ENCODE results near the gene NAT16. TPM values are rescaled to one million over a fixed set of nuclear protein-coding genes. Genes with fewer than 3 reads are reported as not detected.
"Not testable (repeated sequence)": the region's sequence is repeated elsewhere in the genome, so short reads cannot be mapped to it uniquely, and the experiment has no call there.

Gene NAT16
- total and polyA plus RNA-seq, 10 of the 15 experiments (the other 5 are each of a cell fraction or from before 2014, with no cell fraction given) = not detected

DNA sequence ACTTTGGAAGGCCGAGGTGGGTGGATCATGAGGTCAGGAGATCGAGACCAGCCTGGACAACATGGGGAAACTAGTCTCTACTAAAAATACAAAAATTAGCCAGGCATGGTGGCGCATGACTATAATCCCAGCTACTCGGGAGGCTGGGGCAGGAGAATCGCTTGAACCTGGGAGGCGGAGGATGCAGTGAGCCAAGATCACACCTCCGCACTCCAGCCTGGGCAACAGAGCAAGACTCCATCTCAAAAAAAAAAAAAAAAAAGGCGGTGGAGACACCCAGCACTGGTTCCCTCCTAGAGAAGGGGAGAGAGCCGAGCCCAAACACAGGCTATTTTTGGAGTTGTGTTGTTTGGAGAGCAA lies 58.5 kb downstream of the NAT16 start:
- H3K9me3 ChIP-seq (replicated peaks; ENCODE audit: control insufficient read depth, insufficient read depth, low read length); H3K79me2 ChIP-seq (ENCODE audit: control insufficient read depth, insufficient read depth, low read length); H3K27me3 ChIP-seq (replicated peaks in 1 of 2; ENCODE audit: control insufficient read depth in 2 of 2, insufficient read depth in 2 of 2, low read length in 1 of 2); in situ Hi-C loops (cut with MboI); DNase-seq (ENCODE audit: low read depth, low spot score); H4K20me1 ChIP-seq (ENCODE audit: control insufficient read depth, insufficient read depth); H3K36me3 ChIP-seq (ENCODE audit: control insufficient read depth in 2 of 2, insufficient read depth in 2 of 2, low read length in 1 of 2); ATAC-seq; FAIRE-seq: not testable (repeated sequence)
- TF ChIP-seq, protein P1, sequence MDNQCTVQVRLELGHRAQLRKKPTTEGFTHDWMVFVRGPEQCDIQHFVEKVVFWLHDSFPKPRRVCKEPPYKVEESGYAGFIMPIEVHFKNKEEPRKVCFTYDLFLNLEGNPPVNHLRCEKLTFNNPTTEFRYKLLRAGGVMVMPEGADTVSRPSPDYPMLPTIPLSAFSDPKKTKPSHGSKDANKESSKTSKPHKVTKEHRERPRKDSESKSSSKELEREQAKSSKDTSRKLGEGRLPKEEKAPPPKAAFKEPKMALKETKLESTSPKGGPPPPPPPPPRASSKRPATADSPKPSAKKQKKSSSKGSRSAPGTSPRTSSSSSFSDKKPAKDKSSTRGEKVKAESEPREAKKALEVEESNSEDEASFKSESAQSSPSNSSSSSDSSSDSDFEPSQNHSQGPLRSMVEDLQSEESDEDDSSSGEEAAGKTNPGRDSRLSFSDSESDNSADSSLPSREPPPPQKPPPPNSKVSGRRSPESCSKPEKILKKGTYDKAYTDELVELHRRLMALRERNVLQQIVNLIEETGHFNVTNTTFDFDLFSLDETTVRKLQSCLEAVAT (IDR thresholded peaks at IDR 0.05) = 0 out of 2 replicates have a peak, but pooled peaks have one; percentile 15
- RAD21 ChIA-PET (ENCODE audit: unreplicated experiment) = interaction anchor here (1.9 kb wide), 1 partner anchor 37 kb away, joined by 4 read pairs; the partner anchor contains the start of gene TRIM56
- intact Hi-C loops (cut with micrococcal nuclease; ENCODE audit: unreplicated experiment) = loop anchor here (5.0 kb wide), 1 partner anchor 34 kb away; the partner anchor contains the start of gene TRIM56
- peak overlapping the region; percentile 98 for H3K4me2 ChIP-seq (ENCODE audit: control insufficient read depth, insufficient read depth)
- POLR2A ChIA-PET = interaction anchor here (1.8 to 3.4 kb wide), 2 partner anchors 10 to 13 kb away, joined by 7 to 24 read pairs; no protein-coding TSS in a partner anchor
- peaks cover 19% of the 10 kb centered on the region for H3K4me1 ChIP-seq (ENCODE audit: control insufficient read depth, insufficient read depth, low read length)
- SMC1A ChIA-PET (ENCODE audit: uncharacterized antibody, unreplicated experiment) = interaction anchor here (0.9 to 2.6 kb wide), 5 partner anchors 13 to 44 kb away, joined by 3 to 13 read pairs (median 8); no protein-coding TSS in a partner anchor
- CTCF ChIA-PET = interaction anchor here (2.8 to 3.4 kb wide), 2 partner anchors 12 to 23 kb away, joined by 12 to 15 read pairs; no protein-coding TSS in a partner anchor
- H3K27ac ChIP-seq (ENCODE audit: control insufficient read depth, insufficient read depth) = peak overlapping the region; percentile 87; the same call in 1 of the 2 replicates
- TSS peak; percentile 66 for BruUV-seq (replicated peaks)
- peak overlapping the region; percentile 77 for H3K9ac ChIP-seq (ENCODE audit: control insufficient read depth, insufficient read depth, low read length)
- peak overlapping the region; percentile 99 for H2AFZ ChIP-seq (ENCODE audit: control insufficient read depth, low read depth, low read length)
- H3K4me3 ChIP-seq = peak overlapping the region; percentile 63; the same call in 1 of the 2 replicates
- 71% methylated on average over 9 of the region's 9 CpGs for WGBS (ENCODE audit: insufficient coverage, insufficient replicate concordance, low lambda C conversion rate, missing lambda C conversion rate)

Small RNAs within 50 kb of the gene (microRNA-seq; reads per million reads assigned to microRNA genes)
- gene MIR4653 = not detected

Small RNAs within 50 kb of the gene (small RNA-seq; reads per million reads assigned to genes)
- 0.27 reads per million for gene MIR4653

Other genes with a start within 250 kb of the NAT16 start
Only the 7 nearest of the 14 such genes appear.
- 0.23 and 0.33 TPM in 2 replicates for gene SERPINE1, start 53.2 kb downstream of the NAT16 start, total RNA-seq (2014; rRNA removed)
- gene SERPINE1, start 53.2 kb downstream of the NAT16 start, total RNA-seq (2014; rRNA removed; fragmentation: Illumina TruSeq; extraction: Trizol) = 0.14 and 0.27 TPM in 2 replicates
- gene SERPINE1, start 53.2 kb downstream of the NAT16 start, total RNA-seq (2021) = 0.46 and 0.66 TPM in 2 replicates
- 1.5 and 2.4 TPM in 2 replicates for gene SERPINE1, start 53.2 kb downstream of the NAT16 start, polyA plus RNA-seq (2011; rRNA removed)
- 0.25 and 0.41 TPM in 2 replicates for gene SERPINE1, start 53.2 kb downstream of the NAT16 start, polyA plus RNA-seq (2014; fragmentation: Illumina TruSeq; extraction: Trizol)
- gene SERPINE1, start 53.2 kb downstream of the NAT16 start, polyA plus RNA-seq (2014; fragmentation: Nextera tagmentation; extraction: Ambion mirVana) = under 1 TPM; 0.20 to 0.39 TPM
- gene SERPINE1, start 53.2 kb downstream of the NAT16 start, polyA plus RNA-seq (2014; rRNA removed) = 0.52 and 0.58 TPM in 2 replicates
- under 1 TPM; 0.75 to 0.83 TPM for gene SERPINE1, start 53.2 kb downstream of the NAT16 start, polyA plus RNA-seq (2016; fragmentation: Nextera tagmentation; extraction: Ambion mirVana)
- 89.4 and 103 TPM in 2 replicates for gene AP1S1, start 25.8 kb downstream of the NAT16 start, total RNA-seq (2014; rRNA removed)
- 48.6 and 48.9 TPM in 2 replicates for gene AP1S1, start 25.8 kb downstream of the NAT16 start, total RNA-seq (2014; rRNA removed; fragmentation: Illumina TruSeq; extraction: Trizol)
- 58.5 and 63.5 TPM in 2 replicates for gene AP1S1, start 25.8 kb downstream of the NAT16 start, total RNA-seq (2021)
- 103 and 121 TPM in 2 replicates for gene AP1S1, start 25.8 kb downstream of the NAT16 start, polyA plus RNA-seq (2011; rRNA removed)
- gene AP1S1, start 25.8 kb downstream of the NAT16 start, polyA plus RNA-seq (2014; fragmentation: Illumina TruSeq; extraction: Trizol) = 59.2 and 61.3 TPM in 2 replicates
- gene AP1S1, start 25.8 kb downstream of the NAT16 start, polyA plus RNA-seq (2014; fragmentation: Nextera tagmentation; extraction: Ambion mirVana) = 1 to 10 TPM; 2.5 to 7.9 TPM
- 101 and 115 TPM in 2 replicates for gene AP1S1, start 25.8 kb downstream of the NAT16 start, polyA plus RNA-seq (2014; rRNA removed)
- gene AP1S1, start 25.8 kb downstream of the NAT16 start, polyA plus RNA-seq (2016; fragmentation: Nextera tagmentation; extraction: Ambion mirVana) = 10 to 100 TPM; 26.3 to 30.7 TPM
- gene VGF, start 14.7 kb downstream of the NAT16 start, total RNA-seq (2014; rRNA removed) = 0.11 TPM in 1 of 2 replicates, not detected in the other
- 0.09 TPM in 1 of 2 replicates, not detected in the other for gene VGF, start 14.7 kb downstream of the NAT16 start, total RNA-seq (2014; rRNA removed; fragmentation: Illumina TruSeq; extraction: Trizol)
- gene VGF, start 14.7 kb downstream of the NAT16 start, total RNA-seq (2021) = 0.11 and 0.23 TPM in 2 replicates
- gene VGF, start 14.7 kb downstream of the NAT16 start, polyA plus RNA-seq (2011; rRNA removed) = not detected in 2 replicates
- gene VGF, start 14.7 kb downstream of the NAT16 start, polyA plus RNA-seq (2014; fragmentation: Illumina TruSeq; extraction: Trizol) = not detected in 2 replicates
- gene VGF, start 14.7 kb downstream of the NAT16 start, polyA plus RNA-seq (2014; fragmentation: Nextera tagmentation; extraction: Ambion mirVana) = not detected
- 0.20 TPM in 1 of 2 replicates, not detected in the other for gene VGF, start 14.7 kb downstream of the NAT16 start, polyA plus RNA-seq (2014; rRNA removed)
- under 1 TPM; 0.09 to 0.25 TPM for gene VGF, start 14.7 kb downstream of the NAT16 start, polyA plus RNA-seq (2016; fragmentation: Nextera tagmentation; extraction: Ambion mirVana)
- not detected in 2 replicates for gene MOGAT3, start 20.7 kb upstream of the NAT16 start, total RNA-seq (2014; rRNA removed)
- not detected in 2 replicates for gene MOGAT3, start 20.7 kb upstream of the NAT16 start, total RNA-seq (2014; rRNA removed; fragmentation: Illumina TruSeq; extraction: Trizol)
- not detected in 2 replicates for gene MOGAT3, start 20.7 kb upstream of the NAT16 start, total RNA-seq (2021)
- 0.11 TPM in 1 of 2 replicates, not detected in the other for gene MOGAT3, start 20.7 kb upstream of the NAT16 start, polyA plus RNA-seq (2011; rRNA removed)
- gene MOGAT3, start 20.7 kb upstream of the NAT16 start, polyA plus RNA-seq (2014; fragmentation: Illumina TruSeq; extraction: Trizol) = not detected in 2 replicates
- not detected for gene MOGAT3, start 20.7 kb upstream of the NAT16 start, polyA plus RNA-seq (2014; fragmentation: Nextera tagmentation; extraction: Ambion mirVana)
- gene MOGAT3, start 20.7 kb upstream of the NAT16 start, polyA plus RNA-seq (2014; rRNA removed) = not detected in 2 replicates
- gene MOGAT3, start 20.7 kb upstream of the NAT16 start, polyA plus RNA-seq (2016; fragmentation: Nextera tagmentation; extraction: Ambion mirVana) = not detected
- gene PLOD3, start 37.3 kb upstream of the NAT16 start, total RNA-seq (2014; rRNA removed) = 12.4 and 13.5 TPM in 2 replicates
- gene PLOD3, start 37.3 kb upstream of the NAT16 start, total RNA-seq (2014; rRNA removed; fragmentation: Illumina TruSeq; extraction: Trizol) = 5.3 and 9.2 TPM in 2 replicates
- 25.0 and 27.8 TPM in 2 replicates for gene PLOD3, start 37.3 kb upstream of the NAT16 start, total RNA-seq (2021)
- 15.2 and 17.3 TPM in 2 replicates for gene PLOD3, start 37.3 kb upstream of the NAT16 start, polyA plus RNA-seq (2011; rRNA removed)
- 7.7 and 14.6 TPM in 2 replicates for gene PLOD3, start 37.3 kb upstream of the NAT16 start, polyA plus RNA-seq (2014; fragmentation: Illumina TruSeq; extraction: Trizol)
- gene PLOD3, start 37.3 kb upstream of the NAT16 start, polyA plus RNA-seq (2014; fragmentation: Nextera tagmentation; extraction: Ambion mirVana) = 1 to 10 TPM in 1 of 2 experiments, under 1 TPM in 1; 0.53 to 3.2 TPM
- 15.6 and 20.0 TPM in 2 replicates for gene PLOD3, start 37.3 kb upstream of the NAT16 start, polyA plus RNA-seq (2014; rRNA removed)
- 10 to 100 TPM; 19.6 to 23.0 TPM for gene PLOD3, start 37.3 kb upstream of the NAT16 start, polyA plus RNA-seq (2016; fragmentation: Nextera tagmentation; extraction: Ambion mirVana)
- 78.6 and 79.2 TPM in 2 replicates for gene ZNHIT1, start 37.9 kb upstream of the NAT16 start, total RNA-seq (2014; rRNA removed)
- gene ZNHIT1, start 37.9 kb upstream of the NAT16 start, total RNA-seq (2014; rRNA removed; fragmentation: Illumina TruSeq; extraction: Trizol) = 32.5 and 33.9 TPM in 2 replicates
- gene ZNHIT1, start 37.9 kb upstream of the NAT16 start, total RNA-seq (2021) = 51.8 and 55.2 TPM in 2 replicates
- gene ZNHIT1, start 37.9 kb upstream of the NAT16 start, polyA plus RNA-seq (2011; rRNA removed) = 19.2 and 25.7 TPM in 2 replicates
- gene ZNHIT1, start 37.9 kb upstream of the NAT16 start, polyA plus RNA-seq (2014; fragmentation: Illumina TruSeq; extraction: Trizol) = 7.6 and 30.2 TPM in 2 replicates
- 10 to 100 TPM in 1 of 2 experiments, 1 to 10 TPM in 1; 3.8 to 14.9 TPM for gene ZNHIT1, start 37.9 kb upstream of the NAT16 start, polyA plus RNA-seq (2014; fragmentation: Nextera tagmentation; extraction: Ambion mirVana)
- 71.4 and 75.9 TPM in 2 replicates for gene ZNHIT1, start 37.9 kb upstream of the NAT16 start, polyA plus RNA-seq (2014; rRNA removed)
- 10 to 100 TPM; 77.7 to 78.4 TPM for gene ZNHIT1, start 37.9 kb upstream of the NAT16 start, polyA plus RNA-seq (2016; fragmentation: Nextera tagmentation; extraction: Ambion mirVana)
- 6.5 and 7.6 TPM in 2 replicates for gene CLDN15, start 57.5 kb upstream of the NAT16 start, total RNA-seq (2014; rRNA removed)
- gene CLDN15, start 57.5 kb upstream of the NAT16 start, total RNA-seq (2014; rRNA removed; fragmentation: Illumina TruSeq; extraction: Trizol) = 3.8 and 4.7 TPM in 2 replicates
- 8.3 and 8.7 TPM in 2 replicates for gene CLDN15, start 57.5 kb upstream of the NAT16 start, total RNA-seq (2021)
- 7.5 and 10.0 TPM in 2 replicates for gene CLDN15, start 57.5 kb upstream of the NAT16 start, polyA plus RNA-seq (2011; rRNA removed)
- gene CLDN15, start 57.5 kb upstream of the NAT16 start, polyA plus RNA-seq (2014; fragmentation: Illumina TruSeq; extraction: Trizol) = 3.9 and 7.0 TPM in 2 replicates
- gene CLDN15, start 57.5 kb upstream of the NAT16 start, polyA plus RNA-seq (2014; fragmentation: Nextera tagmentation; extraction: Ambion mirVana) = 1 to 10 TPM in 1 of 2 experiments, under 1 TPM in 1; 0.47 to 1.1 TPM
- gene CLDN15, start 57.5 kb upstream of the NAT16 start, polyA plus RNA-seq (2014; rRNA removed) = 15.0 and 15.9 TPM in 2 replicates
- gene CLDN15, start 57.5 kb upstream of the NAT16 start, polyA plus RNA-seq (2016; fragmentation: Nextera tagmentation; extraction: Ambion mirVana) = 1 to 10 TPM; 4.4 to 6.2 TPM

Measured in GM12878 (cell line).